Fibroblast of lung (primary cell): Measurements from ENCODE around the gene MTG2. TPM values are rescaled to one million over a fixed set of nuclear protein-coding genes. Genes with fewer than 3 reads are reported as not detected.

Experiments used
- DNase-seq, 2 donors: peaks; one replicate each; pipeline versions ENCODE4 v3.0.0 to v3.0.0-alpha.2; 2010; ENCODE audit warnings: low read depth in 2 of 2
- H2AFZ ChIP-seq: 2 replicates; pipeline ENCODE4 v1.5.1; 2012; ENCODE audit warnings: low read length, control low read depth, inconsistent platforms
- H3K27ac ChIP-seq: 2 replicates; pipeline ENCODE4 v1.5.1; 2011; ENCODE audit warnings: low read length, control low read depth; ENCODE audit not compliant: insufficient read depth
- H3K27me3 ChIP-seq: 2 replicates; pipeline ENCODE4 v1.5.1; 2011; ENCODE audit warnings: mild to moderate bottlenecking, low read length; ENCODE audit not compliant: control insufficient read depth, insufficient read depth
- H3K36me3 ChIP-seq: 2 replicates; pipeline ENCODE4 v1.5.1; 2011; ENCODE audit warnings: low read length; ENCODE audit not compliant: control insufficient read depth, insufficient read depth
- H3K4me1 ChIP-seq: 2 replicates; pipeline ENCODE4 v1.5.1; 2011; ENCODE audit warnings: low read length; ENCODE audit not compliant: control insufficient read depth, insufficient read depth; ENCODE audit errors: extremely low read depth
- H3K4me2 ChIP-seq: 2 replicates; pipeline ENCODE4 v1.5.1; 2011; ENCODE audit warnings: low read length, control low read depth; ENCODE audit not compliant: insufficient read depth; ENCODE audit errors: extremely low read depth
- H3K4me3 ChIP-seq, 4 experiments: fragments of 200-600 bp in 1 of 4; sonication (generic) in 1 of 4; replicated peaks in 1 of 4; 2 replicates each; pipeline ENCODE4 v1.5.1; 2011 to 2016; ENCODE audit warnings: low read length in 4 of 4, low read depth in 3 of 4, mild to moderate bottlenecking in 3 of 4, control low read depth in 2 of 4, inconsistent platforms in 1 of 4, mixed read lengths in 1 of 4; ENCODE audit not compliant: insufficient read depth in 1 of 4; ENCODE audit errors: control extremely low read depth in 1 of 4
- H3K79me2 ChIP-seq: 2 replicates; pipeline ENCODE4 v1.5.1; 2012; ENCODE audit warnings: mild to moderate bottlenecking, low read length, inconsistent platforms; ENCODE audit not compliant: control insufficient read depth, insufficient read depth
- H3K9ac ChIP-seq: 2 replicates; pipeline ENCODE4 v1.5.1; 2011; ENCODE audit warnings: mild to moderate bottlenecking, low read length, control low read depth; ENCODE audit not compliant: insufficient read depth
- H3K9me3 ChIP-seq: 2 replicates; pipeline ENCODE4 v1.5.1; 2012; ENCODE audit warnings: low read depth, low read length; ENCODE audit not compliant: control insufficient read depth, insufficient read depth
- H4K20me1 ChIP-seq: 2 replicates; pipeline ENCODE4 v1.5.1; 2011; ENCODE audit warnings: low read length; ENCODE audit not compliant: control insufficient read depth, insufficient read depth; ENCODE audit errors: extremely low read depth
- CTCF ChIP-seq, 2 donors: IDR thresholded peaks in 1 of 2; conservative IDR thresholded peaks in 1 of 2; 1 replicate in 1 of 2; 2 replicates in 1 of 2; pipeline ENCODE4 v1.5.1; 2011 to 2012; ENCODE audit warnings: low read length in 2 of 2, control low read depth in 1 of 2, inconsistent platforms in 1 of 2, low read depth in 1 of 2, mild to moderate bottlenecking in 1 of 2
- EZH2 ChIP-seq: IDR thresholded peaks from 2 replicates; pipeline ENCODE4 v1.5.1; 2012; ENCODE audit warnings: low read length, control low read depth, mild to moderate bottlenecking; ENCODE audit errors: missing control alignments
- polyA plus RNA-seq, 2 donors: library from polyadenylated mRNA; depleted of rRNA in 1 of 2; stranded (reverse) in 1 of 2; unstranded in 1 of 2; fragments of >200 nt; gene quantifications; 2 replicates each; pipeline ENCODE4 v1.2.1, GENCODE V29; 2011 to 2012; ENCODE audit warnings: missing spikeins in 1 of 2
- total RNA-seq: library from RNA; depleted of rRNA; stranded (reverse); fragments of >200 nt; gene quantifications from 2 replicates; pipeline ENCODE4 v1.2.1, GENCODE V29; 2014

Gene MTG2
- total and polyA plus RNA-seq, 2 donors (not counting 1 experiment from before 2014, with no cell fraction given): 16.5 to 17.5 TPM

- TF ChIP-seq EZH2 (no peak), CTCF (conservative IDR thresholded peaks at IDR 0.05 in 1 of 2, IDR thresholded peaks at IDR 0.05 in 1 of 2; ENCODE audit: low read depth in 1 of 2, low read length in 2 of 2) (no peak)
- H3K27me3 ChIP-seq: no peaks in the 10 kb centered on the region
- no peak overlapping the region for H3K4me2 ChIP-seq
- H3K36me3 ChIP-seq: peaks cover 1% of the 10 kb centered on the region
- no peak for DNase-seq
- H3K9ac ChIP-seq: no peak overlapping the region
- H3K9me3 ChIP-seq: no peaks in the 10 kb centered on the region
- H4K20me1 ChIP-seq: peaks cover 2% of the 10 kb centered on the region
- H2AFZ ChIP-seq: no peak overlapping the region
- no peak overlapping the region for H3K27ac ChIP-seq
- no peaks in the 10 kb centered on the region for H3K4me1 ChIP-seq
- H3K4me3 ChIP-seq: no peak overlapping the region
- H3K79me2 ChIP-seq: peaks cover 56% of the 10 kb centered on the region
These were observed 31.6 kb upstream of the MTG2 start for GRCh38 chr20:62151225-62151624.

GRCh38 chr20:62151835-62152364 is 30.9 kb upstream of the MTG2 start:
- no peaks in the 10 kb centered on the region for H3K27me3 ChIP-seq
- H3K4me1 ChIP-seq: no peaks in the 10 kb centered on the region
- H3K9ac ChIP-seq: no peak overlapping the region
- DNase-seq: no peak
- H3K4me2 ChIP-seq: no peak overlapping the region
- H3K36me3 ChIP-seq: peaks cover 1% of the 10 kb centered on the region
- H3K9me3 ChIP-seq: no peaks in the 10 kb centered on the region
- H4K20me1 ChIP-seq: peaks cover 1% of the 10 kb centered on the region
- no peak overlapping the region for H3K4me3 ChIP-seq
- no peak for TF ChIP-seq EZH2
- TF ChIP-seq CTCF (conservative IDR thresholded peaks at IDR 0.05 in 1 of 2, IDR thresholded peaks at IDR 0.05 in 1 of 2; ENCODE audit: low read depth in 1 of 2, low read length in 2 of 2): no peak
- peaks cover 55% of the 10 kb centered on the region for H3K79me2 ChIP-seq
- no peak overlapping the region for H3K27ac ChIP-seq
- H2AFZ ChIP-seq: no peak overlapping the region

- H3K79me2 ChIP-seq: peaks cover 33% of the 10 kb centered on the region
- H3K36me3 ChIP-seq: peaks cover 1% of the 10 kb centered on the region
- no peaks in the 10 kb centered on the region for H3K27me3 ChIP-seq
- no peak for TF ChIP-seq CTCF (conservative IDR thresholded peaks at IDR 0.05 in 1 of 2, IDR thresholded peaks at IDR 0.05 in 1 of 2; ENCODE audit: low read depth in 1 of 2, low read length in 2 of 2)
- TF ChIP-seq EZH2: no peak
- no peak overlapping the region for H3K9ac ChIP-seq
- no peak overlapping the region for H3K4me3 ChIP-seq
- no peak overlapping the region for H2AFZ ChIP-seq
- no peaks in the 10 kb centered on the region for H4K20me1 ChIP-seq
- no peak for DNase-seq
- no peaks in the 10 kb centered on the region for H3K9me3 ChIP-seq
- H3K4me2 ChIP-seq: no peak overlapping the region
- H3K27ac ChIP-seq: no peak overlapping the region
- H3K4me1 ChIP-seq: no peaks in the 10 kb centered on the region
These were observed 27.2 kb upstream of the MTG2 start for GRCh38 chr20:62155428-62156253.
